ENCODE data around the gene EFCAB5.
"Not testable (repeated sequence)": the region's sequence is repeated elsewhere in the genome, so short reads cannot be mapped to it uniquely, and the experiment has no call there.

The EFCAB5 gene

DNA sequence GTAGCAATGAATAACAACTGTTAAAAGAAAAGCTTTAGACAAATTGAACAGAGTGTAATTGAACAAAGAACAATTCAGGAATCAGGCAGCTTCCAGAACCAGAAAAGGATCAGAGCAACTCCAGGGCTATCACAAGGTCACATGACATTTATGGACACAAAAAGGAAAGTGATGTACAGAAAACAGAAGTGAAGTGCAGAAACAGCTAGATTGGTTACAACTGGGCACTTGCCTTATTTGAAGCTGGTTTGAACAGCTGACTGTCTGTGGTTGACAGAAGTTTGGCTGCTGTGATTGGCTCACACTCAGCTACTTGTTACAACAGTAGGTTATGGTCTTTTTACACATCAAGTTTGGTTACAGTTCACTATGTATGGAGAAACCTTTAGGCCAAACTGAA, 14.8 kb downstream of the EFCAB5 start:
- TF ChIP-seq, protein P1, sequence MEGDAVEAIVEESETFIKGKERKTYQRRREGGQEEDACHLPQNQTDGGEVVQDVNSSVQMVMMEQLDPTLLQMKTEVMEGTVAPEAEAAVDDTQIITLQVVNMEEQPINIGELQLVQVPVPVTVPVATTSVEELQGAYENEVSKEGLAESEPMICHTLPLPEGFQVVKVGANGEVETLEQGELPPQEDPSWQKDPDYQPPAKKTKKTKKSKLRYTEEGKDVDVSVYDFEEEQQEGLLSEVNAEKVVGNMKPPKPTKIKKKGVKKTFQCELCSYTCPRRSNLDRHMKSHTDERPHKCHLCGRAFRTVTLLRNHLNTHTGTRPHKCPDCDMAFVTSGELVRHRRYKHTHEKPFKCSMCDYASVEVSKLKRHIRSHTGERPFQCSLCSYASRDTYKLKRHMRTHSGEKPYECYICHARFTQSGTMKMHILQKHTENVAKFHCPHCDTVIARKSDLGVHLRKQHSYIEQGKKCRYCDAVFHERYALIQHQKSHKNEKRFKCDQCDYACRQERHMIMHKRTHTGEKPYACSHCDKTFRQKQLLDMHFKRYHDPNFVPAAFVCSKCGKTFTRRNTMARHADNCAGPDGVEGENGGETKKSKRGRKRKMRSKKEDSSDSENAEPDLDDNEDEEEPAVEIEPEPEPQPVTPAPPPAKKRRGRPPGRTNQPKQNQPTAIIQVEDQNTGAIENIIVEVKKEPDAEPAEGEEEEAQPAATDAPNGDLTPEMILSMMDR (IDR thresholded peaks at IDR 0.05; ENCODE audit: low read depth, low read length): no peak
- H3K4me3 ChIP-seq (ENCODE audit: low read depth, low read length): no peak overlapping the region
- no peak for DNase-seq (ENCODE audit: low read depth, low spot score)
- in situ Hi-C loops (cut with HindIII; ENCODE audit: low sequenced_read_pairs): no loop called here

DNA sequence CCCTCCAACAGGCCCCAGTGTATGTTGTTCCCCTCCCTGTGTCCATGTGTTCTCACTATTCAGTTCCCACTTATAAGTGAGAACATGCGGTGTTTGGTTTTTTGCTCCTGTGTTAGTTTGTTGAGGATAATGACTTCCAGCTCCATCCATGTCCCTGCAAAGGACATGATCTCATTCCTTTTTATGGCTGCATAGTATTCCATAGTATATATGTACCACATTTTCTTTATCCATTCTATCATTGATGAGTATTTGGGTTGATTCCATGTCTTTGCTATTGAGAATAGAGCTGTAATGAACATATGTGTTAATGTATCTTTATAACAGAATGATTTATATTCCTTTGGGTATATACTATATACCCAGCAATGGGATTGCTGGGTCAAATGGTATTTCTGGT, 16.1 kb downstream of the EFCAB5 start:
- H3K4me3 ChIP-seq (ENCODE audit: low read depth, low read length); DNase-seq (ENCODE audit: low read depth, low spot score); in situ Hi-C loops (cut with HindIII; ENCODE audit: low sequenced_read_pairs): not testable (repeated sequence)

- in situ Hi-C loops (cut with HindIII; ENCODE audit: low sequenced_read_pairs): no loop called here
- H3K4me3 ChIP-seq (ENCODE audit: low read depth, low read length): no peak overlapping the region
- peak; percentile 17 for DNase-seq (ENCODE audit: low read depth, low spot score)
- TF ChIP-seq, protein P1 (IDR thresholded peaks at IDR 0.05; ENCODE audit: low read depth, low read length): no peak
These were observed 17.7 kb downstream of the EFCAB5 start for GRCh38 chr17:29958947-29959657.

GRCh38 chr17:29959658-29960337, 18.4 kb downstream of the EFCAB5 start:
- DNase-seq (ENCODE audit: low read depth, low spot score): no peak
- in situ Hi-C loops (cut with HindIII; ENCODE audit: low sequenced_read_pairs): no loop called here
- TF ChIP-seq, protein P1 (IDR thresholded peaks at IDR 0.05; ENCODE audit: low read depth, low read length): no peak
- H3K4me3 ChIP-seq (ENCODE audit: low read depth, low read length): no peak overlapping the region

DNA sequence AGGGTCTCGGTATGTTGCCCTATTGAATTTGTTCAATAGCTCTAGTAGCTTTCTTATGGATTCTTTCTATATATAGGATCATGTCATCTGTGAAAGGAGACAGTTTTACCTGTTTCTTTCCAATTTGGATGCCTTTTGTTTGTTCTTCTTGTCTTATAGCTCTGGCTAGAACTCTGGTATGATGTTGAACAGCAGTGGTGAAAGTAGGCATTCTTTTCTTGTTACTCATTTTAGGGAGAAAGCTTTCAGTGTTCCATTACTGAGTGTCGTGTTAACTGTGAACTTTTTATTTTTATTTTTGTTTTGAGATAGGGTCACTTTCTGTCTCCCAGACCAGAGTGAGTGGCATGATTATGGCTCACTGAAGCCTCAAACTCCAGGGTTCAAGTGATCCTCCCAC, 21.2 kb downstream of the EFCAB5 start:
- H3K4me3 ChIP-seq (ENCODE audit: low read depth, low read length): no peak overlapping the region
- TF ChIP-seq, protein P1 (IDR thresholded peaks at IDR 0.05; ENCODE audit: low read depth, low read length): no peak
- no peak for DNase-seq (ENCODE audit: low read depth, low spot score)
- in situ Hi-C loops (cut with HindIII; ENCODE audit: low sequenced_read_pairs): no loop called here

GRCh38 chr17:29968271-29968670, 26.8 kb downstream of the EFCAB5 start:
- in situ Hi-C loops (cut with HindIII; ENCODE audit: low sequenced_read_pairs): no loop called here
- DNase-seq (ENCODE audit: low read depth, low spot score): no peak

GRCh38 chr17:29972277-29972676, 30.8 kb downstream of the EFCAB5 start:
- TF ChIP-seq, protein P1 (IDR thresholded peaks at IDR 0.05; ENCODE audit: low read depth, low read length): no peak

More at GRCh38 chr17:29968271-29968670, 26.8 kb downstream of the EFCAB5 start:
- TF ChIP-seq, protein P1 (IDR thresholded peaks at IDR 0.05; ENCODE audit: low read depth, low read length): no peak
- no peak overlapping the region for H3K4me3 ChIP-seq (ENCODE audit: low read depth, low read length)

More at GRCh38 chr17:29972277-29972676, 30.8 kb downstream of the EFCAB5 start:
- no peak for DNase-seq (ENCODE audit: low read depth, low spot score)
- H3K4me3 ChIP-seq (ENCODE audit: low read depth, low read length): no peak overlapping the region
- in situ Hi-C loops (cut with HindIII; ENCODE audit: low sequenced_read_pairs): no loop called here
